MM.1S (cell line): Measurements from ENCODE around the gene ZNF799.

Experiments
- DNase-seq: peaks from one replicate; pipeline ENCODE4 v3.0.0-alpha.2; 2015
- H2AFZ ChIP-seq: fragments of 300-600 bp; sonication (generic); 2 replicates; pipeline ENCODE4 v1.6.0; 2016; ENCODE audit warnings: antibody characterized with exemption, low read length
- H3F3A ChIP-seq: fragments of 300-600 bp; sonication (generic); 2 replicates; pipeline ENCODE4 v1.6.1; 2016; ENCODE audit warnings: mild to moderate bottlenecking, antibody characterized with exemption, low read length, moderate library complexity, mixed read lengths; ENCODE audit not compliant: insufficient read depth
- H3K27ac ChIP-seq: fragments of 300-600 bp; sonication (generic); 2 replicates; pipeline ENCODE4 v1.5.1; 2016; ENCODE audit warnings: mild to moderate bottlenecking, low read length
- H3K27me3 ChIP-seq: fragments of 300-600 bp; sonication (generic); replicated peaks from 2 replicates; pipeline ENCODE4 v1.6.0; 2016; ENCODE audit warnings: low read length; ENCODE audit not compliant: insufficient read depth
- H3K36me3 ChIP-seq: fragments of 300-600 bp; sonication (generic); replicated peaks from 2 replicates; pipeline ENCODE4 v1.6.1; 2016; ENCODE audit warnings: mild to moderate bottlenecking, low read length, mixed read lengths; ENCODE audit not compliant: insufficient read depth
- H3K4me1 ChIP-seq: fragments of 300-600 bp; sonication (generic); 2 replicates; pipeline ENCODE4 v1.6.1; 2016; ENCODE audit warnings: low read length, mixed read lengths
- H3K4me2 ChIP-seq: fragments of 300-600 bp; sonication (generic); 2 replicates; pipeline ENCODE4 v1.6.0; 2016; ENCODE audit warnings: low read depth, low read length
- H3K4me3 ChIP-seq: fragments of 300-600 bp; sonication (generic); 2 replicates; pipeline ENCODE4 v1.5.1; 2016; ENCODE audit warnings: low read length, mixed read lengths
- H3K79me2 ChIP-seq: fragments of 300-600 bp; sonication (generic); 2 replicates; pipeline ENCODE4 v1.6.1; 2016; ENCODE audit warnings: mixed run types, low read length, mixed read lengths
- H3K9ac ChIP-seq: fragments of 300-600 bp; sonication (generic); 2 replicates; pipeline ENCODE4 v1.6.1; 2016; ENCODE audit warnings: low read length, mixed read lengths
- H3K9me2 ChIP-seq: fragments of 300-600 bp; sonication (generic); replicated peaks from 2 replicates; pipeline ENCODE4 v1.6.1; 2016; ENCODE audit warnings: mild to moderate bottlenecking, low read length, mixed read lengths; ENCODE audit not compliant: insufficient read depth
- H3K9me3 ChIP-seq: fragments of 300-600 bp; sonication (generic); replicated peaks from 2 replicates; pipeline ENCODE4 v1.6.1; 2016; ENCODE audit warnings: mild to moderate bottlenecking, low read length, mixed read lengths; ENCODE audit not compliant: insufficient read depth
- H4K20me1 ChIP-seq: fragments of 300-600 bp; sonication (generic); 2 replicates; pipeline ENCODE4 v1.6.1; 2016; ENCODE audit warnings: mild to moderate bottlenecking, low read length, moderate library complexity, mixed read lengths; ENCODE audit not compliant: insufficient read depth
- EZH2 ChIP-seq: fragments of 300-600 bp; sonication (generic); optimal IDR thresholded peaks from 2 replicates; pipeline ENCODE3; 2017; ENCODE audit warnings: low read depth, mild to moderate bottlenecking, antibody characterized with exemption, low read length, mixed read lengths
- EZH2phosphoT487 ChIP-seq: fragments of 300-600 bp; sonication (generic); IDR thresholded peaks from 2 replicates; pipeline ENCODE4 v1.6.1; 2018; ENCODE audit warnings: antibody characterized with exemption, low read length
- TF ChIP-seq, protein P1 (sequence below): fragments of 300-600 bp; sonication (generic); IDR thresholded peaks from 2 replicates; pipeline ENCODE4 v1.5.1; 2016; ENCODE audit warnings: antibody characterized with exemption, low read length, mixed read lengths

Gene ZNF799

GRCh38 chr19:12380444-12380737 is 20.7 kb downstream of the ZNF799 start:
- DNase-seq = no peak
- H3F3A ChIP-seq = no peaks in the 10 kb centered on the region
- no peaks in the 10 kb centered on the region for H3K27me3 ChIP-seq
- H4K20me1 ChIP-seq = no peaks in the 10 kb centered on the region
- H3K36me3 ChIP-seq = no peaks in the 10 kb centered on the region
- no peak overlapping the region for H3K4me3 ChIP-seq
- no peak overlapping the region for H3K9ac ChIP-seq
- no peaks in the 10 kb centered on the region for H3K79me2 ChIP-seq
- H3K9me2 ChIP-seq = no peaks in the 10 kb centered on the region
- H3K27ac ChIP-seq = no peak overlapping the region
- no peak overlapping the region for H3K4me2 ChIP-seq
- H3K9me3 ChIP-seq = no peaks in the 10 kb centered on the region
- H3K4me1 ChIP-seq = no peaks in the 10 kb centered on the region
- TF ChIP-seq, protein P1, sequence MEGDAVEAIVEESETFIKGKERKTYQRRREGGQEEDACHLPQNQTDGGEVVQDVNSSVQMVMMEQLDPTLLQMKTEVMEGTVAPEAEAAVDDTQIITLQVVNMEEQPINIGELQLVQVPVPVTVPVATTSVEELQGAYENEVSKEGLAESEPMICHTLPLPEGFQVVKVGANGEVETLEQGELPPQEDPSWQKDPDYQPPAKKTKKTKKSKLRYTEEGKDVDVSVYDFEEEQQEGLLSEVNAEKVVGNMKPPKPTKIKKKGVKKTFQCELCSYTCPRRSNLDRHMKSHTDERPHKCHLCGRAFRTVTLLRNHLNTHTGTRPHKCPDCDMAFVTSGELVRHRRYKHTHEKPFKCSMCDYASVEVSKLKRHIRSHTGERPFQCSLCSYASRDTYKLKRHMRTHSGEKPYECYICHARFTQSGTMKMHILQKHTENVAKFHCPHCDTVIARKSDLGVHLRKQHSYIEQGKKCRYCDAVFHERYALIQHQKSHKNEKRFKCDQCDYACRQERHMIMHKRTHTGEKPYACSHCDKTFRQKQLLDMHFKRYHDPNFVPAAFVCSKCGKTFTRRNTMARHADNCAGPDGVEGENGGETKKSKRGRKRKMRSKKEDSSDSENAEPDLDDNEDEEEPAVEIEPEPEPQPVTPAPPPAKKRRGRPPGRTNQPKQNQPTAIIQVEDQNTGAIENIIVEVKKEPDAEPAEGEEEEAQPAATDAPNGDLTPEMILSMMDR = no peak
- TF ChIP-seq EZH2 (no peak), EZH2phosphoT487 (no peak)
- H2AFZ ChIP-seq = no peak overlapping the region

DNA sequence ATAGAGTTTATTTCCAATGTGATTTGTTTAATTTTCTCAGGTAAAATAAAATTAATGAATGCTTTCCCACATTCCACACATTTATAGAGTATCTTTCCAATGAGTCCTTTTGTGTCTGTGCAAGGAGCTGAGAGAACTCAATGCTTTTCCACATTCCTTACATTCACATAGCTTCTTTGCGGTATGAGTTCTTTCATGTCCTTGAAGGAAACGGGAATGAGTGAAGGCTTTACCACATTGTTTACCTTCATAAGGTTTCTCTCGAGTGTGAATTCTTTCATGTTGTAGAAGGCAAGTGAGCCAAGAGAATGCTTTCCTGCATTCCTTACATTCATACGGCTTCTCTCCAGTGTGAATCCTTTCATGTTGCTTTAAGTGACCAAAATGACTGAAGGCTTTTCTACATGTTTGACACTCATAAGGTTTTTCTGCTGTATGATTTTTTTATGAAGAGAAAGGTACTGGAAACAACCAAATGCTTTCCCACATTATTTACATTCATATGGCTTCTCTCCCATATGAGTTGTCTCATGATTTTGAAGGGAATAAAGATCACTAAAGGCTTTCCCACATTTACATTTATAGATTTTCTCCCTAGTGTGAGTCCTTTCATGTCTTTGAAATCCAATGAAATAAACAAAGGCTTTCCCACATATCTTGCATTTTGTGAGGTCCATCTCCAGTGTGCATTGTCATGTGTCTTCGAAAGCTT is 21.2 kb downstream of the ZNF799 start:
- Histone ChIP-seq H2AFZ (no peak overlapping the region), H3K9me3 (no peaks in the 10 kb centered on the region), H3F3A (no peaks in the 10 kb centered on the region), H3K4me3 (no peak overlapping the region), H3K4me2 (no peak overlapping the region), H3K9me2 (no peaks in the 10 kb centered on the region), H3K27ac (no peak overlapping the region), H3K27me3 (no peaks in the 10 kb centered on the region), H4K20me1 (no peaks in the 10 kb centered on the region), H3K4me1 (no peaks in the 10 kb centered on the region), H3K79me2 (no peaks in the 10 kb centered on the region), H3K36me3 (no peaks in the 10 kb centered on the region), H3K9ac (no peak overlapping the region)
- no peak for TF ChIP-seq EZH2
- TF ChIP-seq EZH2phosphoT487 = no peak
- TF ChIP-seq, protein P1 = no peak
- no peak for DNase-seq

- H3K9me3 ChIP-seq = no peaks in the 10 kb centered on the region
- H3K79me2 ChIP-seq = no peaks in the 10 kb centered on the region
- no peaks in the 10 kb centered on the region for H3K36me3 ChIP-seq
- no peaks in the 10 kb centered on the region for H3K27me3 ChIP-seq
- H3K4me1 ChIP-seq = no peaks in the 10 kb centered on the region
- DNase-seq = no peak
- no peaks in the 10 kb centered on the region for H4K20me1 ChIP-seq
- H3K4me2 ChIP-seq = no peak overlapping the region
- no peaks in the 10 kb centered on the region for H3F3A ChIP-seq
- TF ChIP-seq EZH2 (no peak), EZH2phosphoT487 (no peak)
- TF ChIP-seq, protein P1 = no peak
- no peak overlapping the region for H3K27ac ChIP-seq
- no peak overlapping the region for H2AFZ ChIP-seq
- no peaks in the 10 kb centered on the region for H3K9me2 ChIP-seq
- H3K4me3 ChIP-seq = no peak overlapping the region
- H3K9ac ChIP-seq = no peak overlapping the region
Measured at GRCh38 chr19:12374026-12374425, 27.0 kb downstream of the ZNF799 start.
